Measurements from ENCODE around the gene RASSF10.

The RASSF10 gene

DNA sequence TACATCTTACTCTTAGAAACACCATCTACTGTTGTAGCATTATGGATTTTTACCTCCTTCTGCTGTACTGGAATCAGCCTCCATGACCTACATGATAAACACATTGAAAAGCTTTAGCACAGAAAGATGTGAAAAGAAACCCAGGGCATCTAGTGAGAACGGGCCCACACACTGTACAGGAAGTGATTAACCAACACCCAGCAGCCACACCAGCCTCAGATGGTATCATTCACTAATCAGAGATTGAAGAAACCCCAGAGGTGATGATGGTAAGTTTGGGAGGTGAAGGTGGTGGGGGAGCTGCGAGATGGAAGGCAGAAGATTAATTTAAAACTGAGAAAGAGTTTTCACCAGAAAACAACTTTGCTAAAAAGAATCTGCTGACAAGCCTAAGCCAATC lies 46.1 kb downstream of the RASSF10 start:
- Histone ChIP-seq H3K4me1 (ENCODE audit: control insufficient read depth, insufficient read depth, low read length, unreplicated experiment) (no peaks in the 10 kb centered on the region), H3K27ac (ENCODE audit: low read depth, low read length) (no peak overlapping the region), H3K79me2 (ENCODE audit: control insufficient read depth, insufficient read depth, low read length, unreplicated experiment) (no peaks in the 10 kb centered on the region), H3K4me3 (ENCODE audit: low read depth, low read length) (no peak overlapping the region), H3K27me3 (ENCODE audit: insufficient read depth, low read length) (peaks cover 44% of the 10 kb centered on the region), H2AFZ (ENCODE audit: low read length, unreplicated experiment) (no peak overlapping the region), H3K36me3 (ENCODE audit: insufficient read depth, low read length) (no peaks in the 10 kb centered on the region)

DNA sequence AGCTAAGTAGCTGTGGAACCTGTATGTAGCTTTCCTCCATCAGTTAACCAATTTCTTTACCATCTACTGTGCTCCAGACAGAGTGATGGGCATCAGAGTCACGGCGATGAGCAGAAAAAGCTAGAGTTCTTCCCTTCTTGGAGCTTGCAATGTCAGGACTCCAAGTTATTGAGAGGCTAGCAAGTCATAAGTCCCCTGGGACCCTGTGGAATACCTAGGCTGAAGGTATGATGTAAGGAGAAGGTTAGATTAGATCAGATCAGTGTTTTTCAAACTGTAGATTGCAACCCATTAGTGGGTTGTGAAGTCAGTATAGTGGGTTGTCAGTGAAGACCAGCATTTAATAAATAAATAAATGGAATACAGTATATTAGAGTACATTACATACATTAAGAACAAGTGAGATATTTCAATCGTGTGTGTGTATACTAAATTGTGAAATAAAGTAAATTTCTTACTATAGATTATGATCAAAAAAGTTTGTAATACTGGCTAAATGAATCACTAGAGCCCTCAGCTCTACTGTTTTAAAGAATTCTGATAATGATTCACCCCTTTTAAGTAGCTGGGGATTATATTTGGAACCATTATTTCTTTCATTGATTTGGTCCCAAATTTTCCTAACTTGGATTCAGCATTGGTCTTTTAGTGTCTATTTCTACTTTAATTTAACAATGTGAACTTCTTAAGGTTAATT lies 52.3 kb downstream of the RASSF10 start:
- Histone ChIP-seq H3K4me1 (ENCODE audit: control insufficient read depth, insufficient read depth, low read length, unreplicated experiment) (peaks cover 4% of the 10 kb centered on the region), H2AFZ (ENCODE audit: low read length, unreplicated experiment) (no peak overlapping the region), H3K4me3 (ENCODE audit: low read depth, low read length) (no peak overlapping the region), H3K27me3 (ENCODE audit: insufficient read depth, low read length) (peaks cover 32% of the 10 kb centered on the region), H3K36me3 (ENCODE audit: insufficient read depth, low read length) (no peaks in the 10 kb centered on the region), H3K27ac (ENCODE audit: low read depth, low read length) (no peak overlapping the region), H3K79me2 (ENCODE audit: control insufficient read depth, insufficient read depth, low read length, unreplicated experiment) (no peaks in the 10 kb centered on the region)
